Hair follicle dermal papilla cell (primary cell): ENCODE results near the gene HFM1. TPM values are rescaled to one million over a fixed set of nuclear protein-coding genes. Genes with fewer than 3 reads are reported as not detected.

Experiments
- small RNA-seq: library from RNA; depleted of rRNA; stranded (forward); fragments of <200 nt; gene quantifications from one replicate; pipeline ENCODE3, GENCODE V24; 2012
- total RNA-seq: library from RNA; depleted of rRNA; stranded (reverse); fragments of >200 nt; gene quantifications from 2 replicates; pipeline ENCODE4 v1.2.3, GENCODE V29; 2012

Gene HFM1
- 0.49 and 1.1 TPM in 2 replicates for total RNA-seq

DNA sequence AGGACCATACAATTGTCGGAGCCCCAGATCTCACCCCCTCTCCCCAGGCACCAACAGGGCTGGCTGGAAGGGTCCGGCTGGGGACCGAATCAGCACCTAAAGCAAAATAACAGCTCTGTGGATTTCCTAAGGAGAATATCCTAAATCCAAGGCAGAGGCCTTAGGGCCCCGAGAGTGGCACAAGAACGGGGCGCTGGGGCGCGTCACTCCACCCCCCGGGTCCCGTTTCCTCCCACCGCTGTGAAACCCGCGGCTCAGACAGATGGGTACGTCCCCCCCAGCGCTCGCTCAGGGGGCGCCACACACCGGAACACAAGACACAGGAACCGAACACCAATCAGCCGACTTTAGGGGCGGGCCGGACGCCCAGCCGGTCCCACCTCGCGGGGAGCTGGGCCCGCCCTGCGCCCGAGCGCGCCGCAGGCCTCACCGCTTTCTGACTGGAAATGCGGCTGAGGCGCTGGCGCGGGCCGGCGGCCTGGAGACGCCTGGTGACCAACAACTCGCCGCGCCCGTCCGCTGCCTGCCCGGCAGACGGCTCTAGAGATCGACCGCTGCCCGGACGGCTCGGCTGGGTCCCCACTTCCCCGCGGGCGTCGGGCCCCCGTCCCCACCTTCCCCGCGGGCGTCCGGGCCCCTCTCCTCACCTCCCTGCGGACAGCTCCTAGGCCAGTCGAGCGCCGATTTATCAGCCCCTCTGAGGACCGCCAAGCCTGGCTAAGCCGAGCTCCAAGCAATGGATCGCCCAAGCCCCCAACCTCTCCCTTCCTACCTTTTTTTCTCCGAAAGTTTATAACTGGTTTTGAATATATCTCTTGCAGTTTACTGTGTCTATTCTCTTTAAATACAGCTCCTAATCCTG is at the start of gene HFM1:
HFM1 (minus strand) TSS at position 687 of the 862 bp plus-strand sequence. CDS start 3,755 bp downstream, outside the sequence.

Small RNA genes lying within 50 kb of the gene (small RNA-seq; reads per million reads assigned to genes)
- gene RF00019 = not detected

Other genes starting within 250 kb of the HFM1 start
- 2.2 and 3.9 TPM in 2 replicates for gene CDC7, start 96.0 kb upstream of the HFM1 start, total RNA-seq